IMR-90 (cell line): ENCODE data around the gene NGFR. TPM values are rescaled to one million over a fixed set of nuclear protein-coding genes. Genes with fewer than 3 reads are reported as not detected.

Experiments used
- ATAC-seq: fragments of 200-7000 bp; cut with Tn5 transposase; 2 replicates; pipeline ENCODE4 v1.9.1; 2020; ENCODE audit warnings: low read depth, mild to moderate bottlenecking, moderate library complexity
- BruUV-seq: library from RNA; stranded (reverse); fragments of 400-500 nt; replicated peaks from 2 replicates; lab custom pipeline; 2021; lab: Mats Ljungman, UMichigan
- CTCF ChIA-PET: fragments of 300-600 bp; formaldehyde crosslinking; extraction: SDS; loops from one replicate; lab custom pipeline; 2021; ENCODE audit warnings: antibody characterized with exemption; lab: Yijun Ruan, JAX
- POLR2A ChIA-PET: fragments of 300-600 bp; sonication (Branson Sonifier 250); formaldehyde crosslinking; loops from one replicate; lab custom pipeline; 2022; ENCODE audit warnings: antibody characterized with exemption; ENCODE audit not compliant: unreplicated experiment; lab: Charles Lee
- DNase-seq: peaks from one replicate; pipeline ENCODE4 v3.0.0; 2013
- H2AFZ ChIP-seq: replicated peaks from 2 replicates; pipeline ENCODE3; 2013; ENCODE audit warnings: low read length, mild to moderate bottlenecking; ENCODE audit not compliant: poor library complexity
- H2AK5ac ChIP-seq: 2 replicates; pipeline ENCODE4 v1.6.1; 2013; ENCODE audit warnings: low read depth, low read length, inconsistent platforms
- H2AK9ac ChIP-seq: replicated peaks from 2 replicates; pipeline ENCODE3; 2013; ENCODE audit warnings: mild to moderate bottlenecking, low read depth, low read length, moderate library complexity; ENCODE audit not compliant: poor library complexity
- H2BK120ac ChIP-seq: 2 replicates; pipeline ENCODE4 v1.6.1; 2013; ENCODE audit warnings: low read depth, low read length, inconsistent platforms
- H2BK15ac ChIP-seq: 3 replicates; pipeline ENCODE4 v1.6.1; 2013; ENCODE audit warnings: low read depth, low read length, inconsistent platforms
- H2BK20ac ChIP-seq: 2 replicates; pipeline ENCODE4 v1.6.1; 2013; ENCODE audit warnings: low read depth, mild to moderate bottlenecking, inconsistent platforms, low read length, moderate library complexity
- H2BK5ac ChIP-seq: 2 replicates; pipeline ENCODE4 v1.6.1; 2013; ENCODE audit warnings: mild to moderate bottlenecking, low read depth, low read length, inconsistent platforms; ENCODE audit not compliant: poor library complexity, severe bottlenecking
- H3K14ac ChIP-seq: replicated peaks from 2 replicates; pipeline ENCODE4 v1.6.1; 2013; ENCODE audit warnings: low read depth, low read length, inconsistent platforms
- H3K18ac ChIP-seq: 2 replicates; pipeline ENCODE4 v1.6.1; 2013; ENCODE audit warnings: low read depth, low read length, control low read depth
- H3K23ac ChIP-seq: 2 replicates; pipeline ENCODE4 v1.6.1; 2013; ENCODE audit warnings: low read depth, low read length, inconsistent platforms
- H3K27ac ChIP-seq: 2 replicates; pipeline ENCODE4 v1.5.1; 2013; ENCODE audit warnings: mild to moderate bottlenecking, control low read depth, low read length; ENCODE audit not compliant: insufficient read depth
- H3K27me3 ChIP-seq: 2 replicates; pipeline ENCODE4 v1.6.1; 2013; ENCODE audit warnings: low read length; ENCODE audit not compliant: control insufficient read depth, insufficient read depth
- H3K36me3 ChIP-seq: 2 replicates; pipeline ENCODE4 v1.6.1; 2013; ENCODE audit warnings: low read length, mixed read lengths; ENCODE audit not compliant: control insufficient read depth, insufficient read depth
- H3K4ac ChIP-seq: 2 replicates; pipeline ENCODE4 v1.6.1; 2013; ENCODE audit warnings: low read depth, low read length, inconsistent platforms
- H3K4me1 ChIP-seq: 2 replicates; pipeline ENCODE4 v1.6.1; 2013; ENCODE audit warnings: low read length, mixed read lengths; ENCODE audit not compliant: control insufficient read depth, insufficient read depth
- H3K4me2 ChIP-seq: 2 replicates; pipeline ENCODE4 v1.6.1; 2013; ENCODE audit warnings: low read depth, mild to moderate bottlenecking, control low read depth, low read length, moderate library complexity
- H3K4me3 ChIP-seq: 2 replicates; pipeline ENCODE4 v1.5.1; 2013; ENCODE audit warnings: low read depth, mild to moderate bottlenecking, control low read depth, low read length, moderate library complexity; ENCODE audit not compliant: insufficient read depth
- H3K56ac ChIP-seq: 2 replicates; pipeline ENCODE4 v1.6.1; 2013; ENCODE audit warnings: low read length, inconsistent platforms; ENCODE audit not compliant: insufficient read depth; ENCODE audit errors: extremely low read depth
- H3K79me1 ChIP-seq, 2 experiments: 2 replicates each; pipeline ENCODE4 v1.6.1; 2013; ENCODE audit warnings: low read length in 2 of 2, inconsistent platforms in 1 of 2, low read depth in 1 of 2
- H3K9ac ChIP-seq: 2 replicates; pipeline ENCODE4 v1.6.1; 2013; ENCODE audit warnings: low read depth, low read length, control low read depth
- H3K9me1 ChIP-seq: 2 replicates; pipeline ENCODE4 v1.6.1; 2013; ENCODE audit warnings: low read length, inconsistent platforms; ENCODE audit not compliant: insufficient read depth
- H3K9me3 ChIP-seq: 2 replicates; pipeline ENCODE4 v1.6.1; 2013; ENCODE audit warnings: low read length; ENCODE audit not compliant: control insufficient read depth, insufficient read depth
- H4K20me1 ChIP-seq: 2 replicates; pipeline ENCODE4 v1.6.1; 2013; ENCODE audit warnings: low read length, inconsistent platforms; ENCODE audit not compliant: insufficient read depth
- H4K5ac ChIP-seq: 2 replicates; pipeline ENCODE4 v1.6.1; 2013; ENCODE audit warnings: mild to moderate bottlenecking, low read depth, low read length, control low read depth
- H4K8ac ChIP-seq, 2 experiments: 2 replicates each; pipeline ENCODE4 v1.6.1; 2013; ENCODE audit warnings: low read depth in 2 of 2, low read length in 2 of 2, control low read depth in 1 of 2, inconsistent platforms in 1 of 2
- H4K91ac ChIP-seq: 2 replicates; pipeline ENCODE4 v1.6.1; 2013; ENCODE audit warnings: low read depth, low read length, inconsistent platforms; ENCODE audit not compliant: insufficient read depth
- BHLHE40 ChIP-seq: fragments of 150-350 bp; IDR thresholded peaks from 2 replicates; pipeline ENCODE4 v1.6.1; 2016; ENCODE audit warnings: mild to moderate bottlenecking, low read depth, low read length
- MAFK ChIP-seq: IDR thresholded peaks from 2 replicates; pipeline ENCODE4 v1.6.1; 2012; ENCODE audit warnings: low read depth, low read length, improper control_type of control experiment
- MXI1 ChIP-seq: IDR thresholded peaks from 2 replicates; pipeline ENCODE4 v1.6.1; 2012; ENCODE audit warnings: low read depth, mild to moderate bottlenecking, low read length, moderate library complexity, borderline replicate concordance
- POLR2A ChIP-seq: IDR thresholded peaks from 2 replicates; pipeline ENCODE4 v1.6.1; 2012; ENCODE audit warnings: mild to moderate bottlenecking, low read depth, low read length
- RFX5 ChIP-seq: IDR thresholded peaks from 2 replicates; pipeline ENCODE4 v1.8.0; 2012; ENCODE audit warnings: low read depth, mild to moderate bottlenecking, low read length, moderate library complexity
- WGBS, 2 experiments: methylation state at CpG; one replicate each; pipeline versions ENCODE4 v1.1.5 to v1.1.7; 2013; ENCODE audit warnings: missing lambda C conversion rate in 2 of 2; ENCODE audit not compliant: insufficient read length in 1 of 2; ENCODE audit errors: extremely low coverage in 2 of 2; 5-methylcytosine and 5-hydroxymethylcytosine counted together
- dilution Hi-C: fragments of 300-500 bp; cut with HindIII; formaldehyde crosslinking; loops from one replicate; pipeline ENCODE4 v1.14.3; 2018; ENCODE audit warnings: low sequenced_read_pairs; ENCODE audit not compliant: unreplicated experiment
- in situ Hi-C: fragments of 300-500 bp; cut with MboI; formaldehyde crosslinking; loops from 3 replicates; pipeline ENCODE4 v1.14.3; 2019; ENCODE audit warnings: low sequenced_read_pairs, inconsistent platforms, mixed read lengths
- intact Hi-C: fragments of 100-400 bp; cut with micrococcal nuclease; formaldehyde crosslinking; loops from 2 replicates; pipeline ENCODE4 v1.10.0; 2022
- polyA plus RNA-seq, 3 experiments: library from polyadenylated mRNA; depleted of rRNA; stranded (reverse); fragments of >200 nt; gene quantifications; 2 replicates each; pipeline ENCODE4 v1.2.3, GENCODE V29; 2012; ENCODE audit warnings: low replicate concordance in 1 of 3
- total RNA-seq: library from RNA; depleted of rRNA; stranded (reverse); fragments of >200 nt; gene quantifications from 2 replicates; pipeline ENCODE4 v1.2.3, GENCODE V29; 2012

Gene NGFR
- total and polyA plus RNA-seq, 2 of the 4 experiments (the other 2 are of a cell fraction): 0.15 to 0.18 TPM

- POLR2A ChIA-PET: no interaction called here
- in situ Hi-C loops: no loop called here
These were observed 7.9 kb upstream of the NGFR start for GRCh38 chr17:49487183-49487582.

More at GRCh38 chr17:49487183-49487582, 7.9 kb upstream of the NGFR start:
- H2AFZ ChIP-seq: no peak overlapping the region
- H2BK20ac ChIP-seq: no peak overlapping the region
- H3K14ac ChIP-seq: no peak overlapping the region
- peaks cover 92% of the 10 kb centered on the region for H3K27me3 ChIP-seq
- no peaks in the 10 kb centered on the region for H3K9me3 ChIP-seq
- H2BK120ac ChIP-seq: no peak overlapping the region
- CTCF ChIA-PET: no interaction called here
- H3K23ac ChIP-seq: no peak overlapping the region
- H2BK5ac ChIP-seq: no peak overlapping the region
- H3K4me1 ChIP-seq: no peaks in the 10 kb centered on the region
- H2AK9ac ChIP-seq: no peak overlapping the region
- no peak overlapping the region for H4K5ac ChIP-seq
- H3K27ac ChIP-seq: no peak overlapping the region
- H4K91ac ChIP-seq: no peak overlapping the region
- no TSS peak for BruUV-seq
- ATAC-seq (no peak), DNase-seq (no peak)
- H2AK5ac ChIP-seq: no peak overlapping the region
- H3K79me1 ChIP-seq: no peaks in the 10 kb centered on the region
- no peak for TF ChIP-seq RFX5
- TF ChIP-seq MXI1: no peak
- no peak for TF ChIP-seq POLR2A
- peak; percentile 92 for TF ChIP-seq MAFK
- TF ChIP-seq BHLHE40: no peak
- no peak overlapping the region for H2BK15ac ChIP-seq
- no peaks in the 10 kb centered on the region for H4K20me1 ChIP-seq
- no peak overlapping the region for H3K56ac ChIP-seq
- H3K9me1 ChIP-seq: no peaks in the 10 kb centered on the region
- intact Hi-C loops: no loop called here
- no peak overlapping the region for H3K4me3 ChIP-seq
- no peak overlapping the region for H3K4ac ChIP-seq
- H3K36me3 ChIP-seq: no peaks in the 10 kb centered on the region
- no peak overlapping the region for H4K8ac ChIP-seq
- WGBS, 2 experiments: 33% methylated on average over 3 of the region's 8 CpGs; no CpG with 5 or more reads in 1 of the 2 experiments
- no peak overlapping the region for H3K4me2 ChIP-seq
- H3K18ac ChIP-seq: no peak overlapping the region
- dilution Hi-C loops: no loop called here
- H3K9ac ChIP-seq: no peak overlapping the region
